ENCODE data around the gene ALB. TPM values are rescaled to one million over a fixed set of nuclear protein-coding genes. Genes with fewer than 3 reads are reported as not detected.
A peak's percentile ranks its signal among the peaks of the same experiment; 100 is the strongest.

The ALB gene
- total RNA-seq, 4 donors from 2014 or later = 0.27 to 0.56 TPM; not detected in 2

GRCh38 chr4:73448448-73449203 lies 44.5 kb downstream of the ALB start:
- TF ChIP-seq CTCF (IDR thresholded peaks at IDR 0.05) = no peak
- TF ChIP-seq POLR2A (IDR thresholded peaks at IDR 0.05) = no peak
- no peak overlapping the region for H3K27ac ChIP-seq
- H3K4me3 ChIP-seq (replicated peaks in 1 of 3) = no peak overlapping the region
- no peaks in the 10 kb centered on the region for H3K4me1 ChIP-seq
- intact Hi-C loops (cut with DNase I) = no loop called here
- no peak for DNase-seq
- WGBS, 2 donors = 91 to 92% methylated on average over 4 of the region's 4 CpGs
- no peaks in the 10 kb centered on the region for H3K36me3 ChIP-seq
- no peaks in the 10 kb centered on the region for H3K27me3 ChIP-seq
- H3K9me3 ChIP-seq = no peaks in the 10 kb centered on the region

- intact Hi-C loops (cut with DNase I) = no loop called here
- peak; percentile 5 to 15 for DNase-seq
- no peak overlapping the region for H3K4me3 ChIP-seq (replicated peaks in 1 of 3)
Measured at GRCh38 chr4:73450398-73451004, 46.4 kb downstream of the ALB start.

GRCh38 chr4:73451404-73451803 lies 47.3 kb downstream of the ALB start:
- DNase-seq = no peak
- Histone ChIP-seq H3K27ac (no peak overlapping the region), H3K4me3 (replicated peaks in 1 of 3) (no peak overlapping the region), H3K27me3 (no peaks in the 10 kb centered on the region), H3K9me3 (no peaks in the 10 kb centered on the region), H3K4me1 (no peaks in the 10 kb centered on the region), H3K36me3 (no peaks in the 10 kb centered on the region)
- intact Hi-C loops (cut with DNase I) = no loop called here
- TF ChIP-seq CTCF (IDR thresholded peaks at IDR 0.05) = no peak
- no peak for TF ChIP-seq POLR2A (IDR thresholded peaks at IDR 0.05)
- 71 to 79% methylated on average over 3 of the region's 3 CpGs for WGBS, 2 donors

More at GRCh38 chr4:73450398-73451004, 46.4 kb downstream of the ALB start:
- H3K27me3 ChIP-seq = no peaks in the 10 kb centered on the region
- TF ChIP-seq POLR2A (IDR thresholded peaks at IDR 0.05) (no peak), CTCF (IDR thresholded peaks at IDR 0.05) (no peak)
- no peak overlapping the region for H3K27ac ChIP-seq
- 48% methylated on average over 9 of the region's 9 CpGs for WGBS, 2 donors
- H3K36me3 ChIP-seq = no peaks in the 10 kb centered on the region
- H3K9me3 ChIP-seq = no peaks in the 10 kb centered on the region
- H3K4me1 ChIP-seq = no peaks in the 10 kb centered on the region

- no peaks in the 10 kb centered on the region for H3K9me3 ChIP-seq
- 87 to 91% methylated on average over 4 of the region's 4 CpGs for WGBS, 2 donors
- no peaks in the 10 kb centered on the region for H3K4me1 ChIP-seq
- no peak overlapping the region for H3K4me3 ChIP-seq (replicated peaks in 1 of 3)
- H3K27ac ChIP-seq = no peak overlapping the region
- TF ChIP-seq CTCF (IDR thresholded peaks at IDR 0.05) (no peak), POLR2A (IDR thresholded peaks at IDR 0.05) (no peak)
- H3K27me3 ChIP-seq = no peaks in the 10 kb centered on the region
- intact Hi-C loops (cut with DNase I) = no loop called here
- H3K36me3 ChIP-seq = no peaks in the 10 kb centered on the region
- no peak for DNase-seq
Measured at GRCh38 chr4:73451981-73452747, 48.1 kb downstream of the ALB start.

All from thyroid gland (tissue), 4 donors.